ENCODE data around the gene PODN. TPM values are rescaled to one million over a fixed set of nuclear protein-coding genes. Genes with fewer than 3 reads are reported as not detected.

PODN gene
- polyA plus RNA-seq, 4 donors: 0.45 to 26.4 (median 1.6) TPM

GRCh38 chr1:53068314-53069099, 6.5 kb downstream of the PODN start:
- no peak overlapping the region for H3K4me3 ChIP-seq (ENCODE audit: low read depth in 1 of 3, low read length in 3 of 3)
- H3K4me1 ChIP-seq (ENCODE audit: control insufficient read depth in 3 of 3, insufficient read depth in 2 of 3, low read depth in 1 of 3, low read length in 2 of 3): no peaks in the 10 kb centered on the region
- H3K27ac ChIP-seq (ENCODE audit: low read depth in 1 of 3, low read length in 2 of 3): no peak overlapping the region
- no peaks in the 10 kb centered on the region for H3K9me3 ChIP-seq (ENCODE audit: control insufficient read depth in 2 of 2, insufficient read depth in 1 of 2, low read depth in 1 of 2, low read length in 1 of 2)
- peaks cover 0 to 7% (median 0%) of the 10 kb centered on the region in 3 donors for H3K27me3 ChIP-seq (ENCODE audit: control insufficient read depth in 3 of 3, insufficient read depth in 3 of 3, low read length in 3 of 3)
- FAIRE-seq (no peak), DNase-seq (no peak)
- peaks cover 0 to 3% (median 0%) of the 10 kb centered on the region in 3 donors for H3K36me3 ChIP-seq (ENCODE audit: control insufficient read depth in 3 of 3, insufficient read depth in 2 of 3, low read depth in 1 of 3, low read length in 3 of 3)
- 82 to 91% (median 90%) methylated on average over 7 of the region's 7 CpGs for WGBS, 3 donors

GRCh38 chr1:53069265-53069662, 7.3 kb downstream of the PODN start:
- DNase-seq (no peak), FAIRE-seq (no peak)
- H3K9me3 ChIP-seq (ENCODE audit: control insufficient read depth in 2 of 2, insufficient read depth in 1 of 2, low read depth in 1 of 2, low read length in 1 of 2): no peaks in the 10 kb centered on the region
- no peaks in the 10 kb centered on the region for H3K27me3 ChIP-seq (ENCODE audit: control insufficient read depth in 3 of 3, insufficient read depth in 3 of 3, low read length in 3 of 3)
- peaks cover 0 to 3% (median 0%) of the 10 kb centered on the region in 3 donors for H3K36me3 ChIP-seq (ENCODE audit: control insufficient read depth in 3 of 3, insufficient read depth in 2 of 3, low read depth in 1 of 3, low read length in 3 of 3)
- H3K4me1 ChIP-seq (ENCODE audit: control insufficient read depth in 3 of 3, insufficient read depth in 2 of 3, low read depth in 1 of 3, low read length in 2 of 3): no peaks in the 10 kb centered on the region
- H3K27ac ChIP-seq (ENCODE audit: low read depth in 1 of 3, low read length in 2 of 3): no peak overlapping the region
- H3K4me3 ChIP-seq (ENCODE audit: low read depth in 1 of 3, low read length in 3 of 3): no peak overlapping the region
- WGBS, 3 donors: 84 to 92% (median 85%) methylated on average over 6 to 7 of the region's 7 CpGs

- DNase-seq (no peak), FAIRE-seq (no peak)
- no peaks in the 10 kb centered on the region for H3K4me1 ChIP-seq (ENCODE audit: control insufficient read depth in 3 of 3, insufficient read depth in 2 of 3, low read depth in 1 of 3, low read length in 2 of 3)
- no peaks in the 10 kb centered on the region for H3K9me3 ChIP-seq (ENCODE audit: control insufficient read depth in 2 of 2, insufficient read depth in 1 of 2, low read depth in 1 of 2, low read length in 1 of 2)
- H3K27me3 ChIP-seq (ENCODE audit: control insufficient read depth in 3 of 3, insufficient read depth in 3 of 3, low read length in 3 of 3): no peaks in the 10 kb centered on the region
- WGBS, 3 donors: 91 to 95% (median 93%) methylated on average over 30 to 31 of the region's 31 CpGs
- no peak overlapping the region for H3K4me3 ChIP-seq (ENCODE audit: low read depth in 1 of 3, low read length in 3 of 3)
- no peak overlapping the region for H3K27ac ChIP-seq (ENCODE audit: low read depth in 1 of 3, low read length in 2 of 3)
- peaks cover 0 to 3% (median 0%) of the 10 kb centered on the region in 3 donors for H3K36me3 ChIP-seq (ENCODE audit: control insufficient read depth in 3 of 3, insufficient read depth in 2 of 3, low read depth in 1 of 3, low read length in 3 of 3)
Observed at GRCh38 chr1:53069663-53070327, 7.8 kb downstream of the PODN start.

- Histone ChIP-seq H3K27ac (ENCODE audit: low read depth in 1 of 3, low read length in 2 of 3) (no peak overlapping the region), H3K9me3 (ENCODE audit: control insufficient read depth in 2 of 2, insufficient read depth in 1 of 2, low read depth in 1 of 2, low read length in 1 of 2) (no peaks in the 10 kb centered on the region), H3K36me3 (ENCODE audit: control insufficient read depth in 3 of 3, insufficient read depth in 2 of 3, low read depth in 1 of 3, low read length in 3 of 3) (peaks cover 0 to 3% (median 0%) of the 10 kb centered on the region in 3 donors), H3K4me1 (ENCODE audit: control insufficient read depth in 3 of 3, insufficient read depth in 2 of 3, low read depth in 1 of 3, low read length in 2 of 3) (peaks cover 0 to 3% (median 0%) of the 10 kb centered on the region in 3 donors), H3K27me3 (ENCODE audit: control insufficient read depth in 3 of 3, insufficient read depth in 3 of 3, low read length in 3 of 3) (no peaks in the 10 kb centered on the region), H3K4me3 (ENCODE audit: low read depth in 1 of 3, low read length in 3 of 3) (no peak overlapping the region)
- no peak for DNase-seq
- FAIRE-seq: no peak
- 96 to 98% (median 97%) methylated on average over 12 of the region's 12 CpGs for WGBS, 3 donors
Observed at GRCh38 chr1:53070621-53071020, 8.6 kb downstream of the PODN start.

GRCh38 chr1:53071167-53071865, 9.3 kb downstream of the PODN start:
- Histone ChIP-seq H3K4me3 (ENCODE audit: low read depth in 1 of 3, low read length in 3 of 3) (no peak overlapping the region), H3K36me3 (ENCODE audit: control insufficient read depth in 3 of 3, insufficient read depth in 2 of 3, low read depth in 1 of 3, low read length in 3 of 3) (peaks cover 0 to 3% (median 0%) of the 10 kb centered on the region in 3 donors)
- no peak for DNase-seq

GRCh38 chr1:53071915-53072314, 9.9 kb downstream of the PODN start:
- Histone ChIP-seq H3K36me3 (ENCODE audit: control insufficient read depth in 3 of 3, insufficient read depth in 2 of 3, low read depth in 1 of 3, low read length in 3 of 3) (peaks cover 0 to 3% (median 0%) of the 10 kb centered on the region in 3 donors), H3K4me1 (ENCODE audit: control insufficient read depth in 3 of 3, insufficient read depth in 2 of 3, low read depth in 1 of 3, low read length in 2 of 3) (peaks cover 0 to 3% (median 0%) of the 10 kb centered on the region in 3 donors), H3K9me3 (ENCODE audit: control insufficient read depth in 2 of 2, insufficient read depth in 1 of 2, low read depth in 1 of 2, low read length in 1 of 2) (no peaks in the 10 kb centered on the region), H3K4me3 (ENCODE audit: low read depth in 1 of 3, low read length in 3 of 3) (no peak overlapping the region), H3K27me3 (ENCODE audit: control insufficient read depth in 3 of 3, insufficient read depth in 3 of 3, low read length in 3 of 3) (no peaks in the 10 kb centered on the region), H3K27ac (ENCODE audit: low read depth in 1 of 3, low read length in 2 of 3) (no peak overlapping the region)
- no peak for DNase-seq
- 89 to 96% (median 92%) methylated on average over 1 of the region's 1 CpG for WGBS, 3 donors
- FAIRE-seq: no peak

More at GRCh38 chr1:53071167-53071865, 9.3 kb downstream of the PODN start:
- Histone ChIP-seq H3K27me3 (ENCODE audit: control insufficient read depth in 3 of 3, insufficient read depth in 3 of 3, low read length in 3 of 3) (no peaks in the 10 kb centered on the region), H3K9me3 (ENCODE audit: control insufficient read depth in 2 of 2, insufficient read depth in 1 of 2, low read depth in 1 of 2, low read length in 1 of 2) (no peaks in the 10 kb centered on the region), H3K27ac (ENCODE audit: low read depth in 1 of 3, low read length in 2 of 3) (no peak overlapping the region), H3K4me1 (ENCODE audit: control insufficient read depth in 3 of 3, insufficient read depth in 2 of 3, low read depth in 1 of 3, low read length in 2 of 3) (peaks cover 0 to 3% (median 0%) of the 10 kb centered on the region in 3 donors)
- FAIRE-seq: no peak
- WGBS, 3 donors: 84 to 89% (median 86%) methylated on average over 17 of the region's 17 CpGs

- H3K27me3 ChIP-seq (ENCODE audit: control insufficient read depth in 3 of 3, insufficient read depth in 3 of 3, low read length in 3 of 3): no peaks in the 10 kb centered on the region
- FAIRE-seq: no peak
- H3K4me3 ChIP-seq (ENCODE audit: low read depth in 1 of 3, low read length in 3 of 3): no peak overlapping the region
- WGBS, 3 donors: 95 to 97% (median 95%) methylated on average over 7 of the region's 7 CpGs
- DNase-seq: no peak
- no peaks in the 10 kb centered on the region for H3K9me3 ChIP-seq (ENCODE audit: control insufficient read depth in 2 of 2, insufficient read depth in 1 of 2, low read depth in 1 of 2, low read length in 1 of 2)
- H3K36me3 ChIP-seq (ENCODE audit: control insufficient read depth in 3 of 3, insufficient read depth in 2 of 3, low read depth in 1 of 3, low read length in 3 of 3): peaks cover 0 to 3% (median 0%) of the 10 kb centered on the region in 3 donors
- H3K4me1 ChIP-seq (ENCODE audit: control insufficient read depth in 3 of 3, insufficient read depth in 2 of 3, low read depth in 1 of 3, low read length in 2 of 3): peaks cover 0 to 3% (median 0%) of the 10 kb centered on the region in 3 donors
- H3K27ac ChIP-seq (ENCODE audit: low read depth in 1 of 3, low read length in 2 of 3): no peak overlapping the region
Observed at GRCh38 chr1:53073287-53073686, 11.3 kb downstream of the PODN start.

GRCh38 chr1:53073868-53074311, 11.9 kb downstream of the PODN start:
- FAIRE-seq: no peak

More at GRCh38 chr1:53073868-53074311, 11.9 kb downstream of the PODN start:
- Histone ChIP-seq H3K9me3 (ENCODE audit: control insufficient read depth in 2 of 2, insufficient read depth in 1 of 2, low read depth in 1 of 2, low read length in 1 of 2) (no peaks in the 10 kb centered on the region), H3K27me3 (ENCODE audit: control insufficient read depth in 3 of 3, insufficient read depth in 3 of 3, low read length in 3 of 3) (peaks cover 0 to 2% (median 0%) of the 10 kb centered on the region in 3 donors), H3K4me1 (ENCODE audit: control insufficient read depth in 3 of 3, insufficient read depth in 2 of 3, low read depth in 1 of 3, low read length in 2 of 3) (peaks cover 0 to 3% (median 0%) of the 10 kb centered on the region in 3 donors), H3K36me3 (ENCODE audit: control insufficient read depth in 3 of 3, insufficient read depth in 2 of 3, low read depth in 1 of 3, low read length in 3 of 3) (peaks cover 0 to 8% (median 0%) of the 10 kb centered on the region in 3 donors), H3K4me3 (ENCODE audit: low read depth in 1 of 3, low read length in 3 of 3) (no peak overlapping the region), H3K27ac (ENCODE audit: low read depth in 1 of 3, low read length in 2 of 3) (no peak overlapping the region)
- no peak for DNase-seq
- 61 to 64% (median 63%) methylated on average over 10 of the region's 10 CpGs for WGBS, 3 donors
